T-helper 1 cell (primary cell): Measurements from ENCODE around the gene ANKRD12.
"Not testable (repeated sequence)": the region's sequence is repeated elsewhere in the genome, so short reads cannot be mapped to it uniquely, and the experiment has no call there.

ENCODE experiments used
- DNase-seq, 5 donors: peaks; one replicate each; pipeline ENCODE4 v3.0.0-alpha.2; 2012 to 2020

ANKRD12 gene

GRCh38 chr18:9147440-9148202 lies 11.0 kb downstream of the ANKRD12 start:
- DNase-seq = peak in 2 of 5 donors; percentile 35 to 68

GRCh38 chr18:9148203-9148552 lies 11.6 kb downstream of the ANKRD12 start:
- no peak for DNase-seq

GRCh38 chr18:9150121-9150520 lies 13.5 kb downstream of the ANKRD12 start:
- no peak for DNase-seq

- no peak for DNase-seq
These were observed 16.7 kb downstream of the ANKRD12 start for GRCh38 chr18:9153256-9153655.

- no peak for DNase-seq
These were observed 20.1 kb downstream of the ANKRD12 start for GRCh38 chr18:9156604-9157249.

- no peak for DNase-seq
These were observed 21.2 kb downstream of the ANKRD12 start for GRCh38 chr18:9157806-9158205.

- no peak for DNase-seq
These were observed 23.4 kb downstream of the ANKRD12 start for GRCh38 chr18:9160014-9160413.

GRCh38 chr18:9162663-9163062 lies 26.1 kb downstream of the ANKRD12 start:
- not testable (repeated sequence) for DNase-seq

GRCh38 chr18:9164149-9164548 lies 27.6 kb downstream of the ANKRD12 start:
- DNase-seq = not testable (repeated sequence)

GRCh38 chr18:9165883-9166282 lies 29.3 kb downstream of the ANKRD12 start:
- DNase-seq = not testable (repeated sequence)

- DNase-seq = not testable (repeated sequence)
These were observed 32.9 kb downstream of the ANKRD12 start for GRCh38 chr18:9169515-9169914.

GRCh38 chr18:9171919-9172318 lies 35.3 kb downstream of the ANKRD12 start:
- DNase-seq = not testable (repeated sequence)

- no peak for DNase-seq
These were observed 36.0 kb downstream of the ANKRD12 start for GRCh38 chr18:9172506-9173127.

GRCh38 chr18:9173770-9174233 lies 37.2 kb downstream of the ANKRD12 start:
- DNase-seq = peak in 1 of 5 donors; percentile 10

GRCh38 chr18:9174302-9174701 lies 37.7 kb downstream of the ANKRD12 start:
- DNase-seq = no peak

- no peak for DNase-seq
These were observed 38.5 kb downstream of the ANKRD12 start for GRCh38 chr18:9175115-9175514.

- DNase-seq = no peak
These were observed 40.5 kb downstream of the ANKRD12 start for GRCh38 chr18:9177031-9177430.

GRCh38 chr18:9177466-9177865 lies 40.9 kb downstream of the ANKRD12 start:
- no peak for DNase-seq

GRCh38 chr18:9178557-9178956 lies 42.0 kb downstream of the ANKRD12 start:
- DNase-seq = no peak

- no peak for DNase-seq
These were observed 44.7 kb downstream of the ANKRD12 start for GRCh38 chr18:9181275-9181674.

GRCh38 chr18:9182852-9183399 lies 46.3 kb downstream of the ANKRD12 start:
- DNase-seq = no peak

- peak in 1 of 5 donors; percentile 6 for DNase-seq
These were observed 48.5 kb downstream of the ANKRD12 start for GRCh38 chr18:9184998-9185613.
